Heart right ventricle (tissue), 16 donors: Measurements from ENCODE around the gene DOCK1. TPM values are rescaled to one million over a fixed set of nuclear protein-coding genes. Genes with fewer than 3 reads are reported as not detected.
"Not testable (repeated sequence)": the region's sequence is repeated elsewhere in the genome, so short reads cannot be mapped to it uniquely, and the experiment has no call there.

Experiments
- ATAC-seq, 8 donors: fragments of 200-7000 bp; cut with Tn5 transposase; one replicate each; pipeline ENCODE4 v1.9.1; 2020; ENCODE audit warnings: mild to moderate bottlenecking in 8 of 8, moderate library complexity in 8 of 8, moderate number of reproducible peaks in 1 of 8
- DNase-seq, 2 donors: peaks; one replicate each; pipeline ENCODE4 v3.0.0-alpha.2; 2020
- H3K27ac ChIP-seq, 10 donors: fragments of 200-600 bp; sonication (generic) in 2 of 10; one replicate each; pipeline versions ENCODE4 v1.5.0 to v1.8.0; 2020 to 2022; ENCODE audit warnings: mild to moderate bottlenecking in 3 of 10
- H3K27me3 ChIP-seq, 7 donors: fragments of 200-600 bp; one replicate each; pipeline ENCODE4 v1.8.0; 2021 to 2022; ENCODE audit warnings: mild to moderate bottlenecking in 2 of 7
- H3K36me3 ChIP-seq, 9 donors: fragments of 200-600 bp; sonication (generic) in 1 of 9; one replicate each; pipeline versions ENCODE4 v1.5.0 to v1.8.0; 2020 to 2022; ENCODE audit warnings: mild to moderate bottlenecking in 2 of 9
- H3K4me1 ChIP-seq, 9 donors: fragments of 200-600 bp; sonication (generic) in 1 of 9; one replicate each; pipeline versions ENCODE4 v1.5.0 to v1.8.0; 2020 to 2022; ENCODE audit warnings: mild to moderate bottlenecking in 4 of 9
- H3K4me3 ChIP-seq, 10 donors: fragments of 200-600 bp; sonication (generic) in 2 of 10; one replicate each; pipeline versions ENCODE4 v1.5.0 to v1.8.0; 2020 to 2022; ENCODE audit warnings: mild to moderate bottlenecking in 7 of 10, moderate library complexity in 2 of 10
- H3K9me3 ChIP-seq, 11 donors: fragments of 200-600 bp in 10 of 11; sonication (generic) in 2 of 11; one replicate each; pipeline versions ENCODE4 v1.5.0 to v1.8.0; 2013 to 2022; ENCODE audit warnings: mild to moderate bottlenecking in 2 of 11, control low read depth in 1 of 11, moderate library complexity in 1 of 11
- CTCF ChIP-seq, 9 donors: fragments of 200-600 bp; sonication (generic) in 2 of 9; IDR thresholded peaks; one replicate each; pipeline versions ENCODE4 v1.5.0 to v1.8.0; 2021 to 2022; ENCODE audit warnings: antibody characterized with exemption in 9 of 9, mild to moderate bottlenecking in 5 of 9, moderate library complexity in 1 of 9
- WGBS, 2 donors: extraction: QIAGEN DNeasy Blood & Tissue Kit; methylation state at CpG; one replicate each; pipeline ENCODE4 v1.1.7; 2013; ENCODE audit warnings: inconsistent platforms in 1 of 2; 5-methylcytosine and 5-hydroxymethylcytosine counted together
- intact Hi-C, 10 donors: fragments of 100-400 bp; cut with DNase I; formaldehyde crosslinking; loops; one replicate each; pipeline versions ENCODE4 v1.11.1 to v1.14.2; 2022
- polyA plus RNA-seq, 2 donors: library from polyadenylated mRNA; stranded (reverse); fragments of 200-250 nt; gene quantifications; one replicate each; pipeline ENCODE4 v1.2.3, GENCODE V29; 2013
- total RNA-seq, 10 donors: library from RNA; stranded (reverse); fragmentation: NEBNext Ultra II Directional in 3 of 10; extraction: Animal tissue kit (Norgen Biotek cat#: 25700) in 3 of 10; gene quantifications; one replicate each; pipeline versions ENCODE4 v1.2.1 to v1.2.4, GENCODE V29; 2021 to 2023
- donor health status: Arrhythmogenic right ventricular cardiomyopathy.
- donor health status: ischemic (EF 13 %, LVEDD 7.1; RV severe dilation, severe dysfunction).
- donor health status: healthy with polysubstance abuse.
- donor health status: DM: no; HTN: yes; CAD: no.
- donor health status: DM: no; HTN: no; CAD: no.
- donor health status: ischemic (EF 25% LVEDD 6.9; RV normal size, moderate dysfunction).
- donor health status: ischemic (EF 25% LVEDD 5.7; RV mildly dilated, moderate dysfunction).
- donor health status: healthy.
- donor health status: DM: yes; HTN: yes; CAD: no.
- donor health status: Ischemic cardiomyopathy.
- donor health status: ischemic (EF 35%, LVEDD 5.7; RV mildly dilated, moderate dysfunction).
- donor health status: nonischemic (EF 11% LVEDD 7.7; RV severe dilation, severe dysfunction).
- donor health status: DM: yes; HTN: yes; CAD: no.
- donor health status: PGD.
- donor health status: ischemic (EF 29% LVEDD 5.4; RV normal size, mild dysfunction).
- donor health status: nonischemic (EF 23%, LVEDD 6.1; RV moderate dilation, normal function).

DOCK1 gene
- total and polyA plus RNA-seq, 12 donors: 7.8 to 26.7 (median 19.8) TPM

- DNase-seq: no peak
- TF ChIP-seq CTCF (IDR thresholded peaks at IDR 0.05): no peak
- Histone ChIP-seq H3K27ac (no peak overlapping the region), H3K27me3 (no peaks in the 10 kb centered on the region), H3K9me3 (peaks cover 0 to 21% (median 6%) of the 10 kb centered on the region in 11 donors), H3K4me1 (no peaks in the 10 kb centered on the region), H3K4me3 (no peak overlapping the region), H3K36me3 (peaks cover 0 to 14% (median 0%) of the 10 kb centered on the region in 9 donors)
- 95 to 96% methylated on average over 4 of the region's 4 CpGs for WGBS, 2 donors
- intact Hi-C loops: no loop called here
- no peak for ATAC-seq
Observed at GRCh38 chr10:127292888-127293287, 387.7 kb downstream of the DOCK1 start.

- H3K9me3 ChIP-seq: peaks cover 0 to 13% (median 0%) of the 10 kb centered on the region in 11 donors
- intact Hi-C loops: no loop called here
- TF ChIP-seq CTCF (IDR thresholded peaks at IDR 0.05): no peak
- no peak for ATAC-seq
- no peaks in the 10 kb centered on the region for H3K4me1 ChIP-seq
- H3K27me3 ChIP-seq: no peaks in the 10 kb centered on the region
- no peak overlapping the region for H3K4me3 ChIP-seq
- DNase-seq: no peak
- H3K27ac ChIP-seq: no peak overlapping the region
- 92 to 94% methylated on average over 8 of the region's 8 CpGs for WGBS, 2 donors
- H3K36me3 ChIP-seq: peaks cover 0 to 13% (median 0%) of the 10 kb centered on the region in 9 donors
Observed at GRCh38 chr10:127293640-127294039, 388.4 kb downstream of the DOCK1 start.

GRCh38 chr10:127296696-127297095 lies 391.5 kb downstream of the DOCK1 start:
- Histone ChIP-seq H3K9me3 (no peaks in the 10 kb centered on the region), H3K27me3 (no peaks in the 10 kb centered on the region), H3K4me1 (peaks cover 0 to 19% (median 0%) of the 10 kb centered on the region in 9 donors), H3K27ac (no peak overlapping the region), H3K36me3 (peaks cover 0 to 13% (median 0%) of the 10 kb centered on the region in 9 donors), H3K4me3 (no peak overlapping the region)
- ATAC-seq (no peak), DNase-seq (no peak)
- 94 to 96% methylated on average over 6 of the region's 6 CpGs for WGBS, 2 donors
- intact Hi-C loops: no loop called here
- no peak for TF ChIP-seq CTCF (IDR thresholded peaks at IDR 0.05)

GRCh38 chr10:127298381-127298780 lies 393.2 kb downstream of the DOCK1 start:
- ATAC-seq (no peak), DNase-seq (no peak)
- WGBS, 2 donors: 79 to 84% methylated on average over 4 of the region's 4 CpGs
- no peak for TF ChIP-seq CTCF (IDR thresholded peaks at IDR 0.05)
- Histone ChIP-seq H3K36me3 (peaks cover 0 to 7% (median 0%) of the 10 kb centered on the region in 9 donors), H3K9me3 (no peaks in the 10 kb centered on the region), H3K4me1 (peaks cover 0 to 26% (median 0%) of the 10 kb centered on the region in 9 donors), H3K27ac (no peak overlapping the region), H3K4me3 (no peak overlapping the region), H3K27me3 (no peaks in the 10 kb centered on the region)
- intact Hi-C loops: no loop called here

- H3K27ac ChIP-seq, H3K36me3 ChIP-seq, DNase-seq, ATAC-seq, intact Hi-C loops, H3K4me3 ChIP-seq, H3K9me3 ChIP-seq, H3K27me3 ChIP-seq: not testable (repeated sequence)
- peaks cover 0 to 26% (median 0%) of the 10 kb centered on the region in 9 donors for H3K4me1 ChIP-seq
- WGBS, 2 donors: 97 to 98% methylated on average over 11 of the region's 11 CpGs
Observed at GRCh38 chr10:127299192-127299591, 394.0 kb downstream of the DOCK1 start.
